ENCODE results near the gene ZACN.
"Not testable (repeated sequence)": the region's sequence is repeated elsewhere in the genome, so short reads cannot be mapped to it uniquely, and the experiment has no call there.

Gene ZACN

DNA sequence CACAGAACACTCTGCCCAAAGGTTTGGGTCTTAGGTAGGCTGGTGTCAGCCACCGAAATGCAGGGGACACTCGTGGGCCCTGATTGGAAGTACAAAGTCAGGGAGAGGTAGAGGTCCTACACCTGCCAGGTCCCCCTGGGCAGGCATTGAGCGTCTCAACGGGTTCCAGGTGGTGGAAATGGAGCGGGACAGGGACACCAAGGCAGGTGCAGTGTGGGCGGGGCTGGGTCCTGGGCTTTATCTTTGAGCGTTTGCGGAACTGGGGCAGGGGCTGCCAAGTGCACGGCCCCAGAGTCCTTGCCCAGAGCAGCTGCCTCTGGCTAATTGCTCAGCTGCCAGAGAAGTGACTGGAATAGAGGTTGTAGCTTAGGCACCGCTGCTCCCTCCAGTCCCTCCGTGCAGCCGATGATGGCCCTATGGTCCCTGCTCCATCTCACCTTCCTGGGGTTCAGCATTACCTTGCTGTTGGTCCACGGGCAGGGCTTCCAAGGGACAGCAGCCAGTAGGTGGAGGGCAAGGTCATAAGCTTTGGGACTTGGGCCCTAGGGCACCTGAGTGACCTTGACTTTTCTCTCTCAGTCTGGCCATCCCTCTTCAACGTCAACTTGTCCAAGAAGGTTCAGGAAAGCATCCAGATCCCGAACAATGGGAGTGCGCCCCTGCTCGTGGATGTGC is at the start of gene ZACN:
ZACN (plus strand) TSS at position 323 of the 675 bp plus-strand sequence; CDS start at position 406, 83 bp downstream.
- no peak for DNase-seq

DNA sequence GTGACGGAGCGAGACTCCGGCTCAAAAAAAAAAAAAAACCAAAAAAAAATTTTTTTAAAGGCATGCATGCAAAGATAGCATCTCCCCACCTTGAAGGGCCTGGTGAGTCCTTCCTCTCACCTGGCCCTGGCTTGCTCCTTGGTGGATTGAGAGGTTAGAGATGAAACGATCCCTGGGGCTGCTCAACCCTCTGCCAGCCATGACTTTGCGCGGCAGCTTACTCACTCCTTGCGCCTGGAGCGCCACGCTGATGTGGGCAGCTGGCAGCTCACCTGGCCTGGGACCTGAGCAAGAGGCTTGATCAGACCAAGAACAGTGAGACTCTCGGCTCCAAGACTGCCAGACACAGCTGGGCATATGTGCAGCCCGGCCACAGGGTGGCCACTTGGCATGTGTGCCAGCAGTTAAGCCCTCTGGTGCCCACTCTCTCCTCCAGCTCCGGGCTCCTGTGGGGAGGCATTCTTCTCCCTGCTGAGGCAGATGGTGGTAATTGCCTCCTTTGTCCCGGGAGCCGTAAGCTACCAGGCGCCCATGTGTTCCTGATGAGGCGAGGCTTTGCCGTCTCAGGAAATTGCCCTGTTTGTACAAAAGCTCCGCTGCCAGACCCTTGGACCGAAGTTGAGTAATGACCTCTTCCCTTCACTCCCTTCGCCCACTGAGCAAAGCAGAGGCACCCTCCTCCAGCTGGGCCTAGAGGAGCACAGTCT is 46.8 kb upstream of the ZACN start:
- no peak for DNase-seq

DNA sequence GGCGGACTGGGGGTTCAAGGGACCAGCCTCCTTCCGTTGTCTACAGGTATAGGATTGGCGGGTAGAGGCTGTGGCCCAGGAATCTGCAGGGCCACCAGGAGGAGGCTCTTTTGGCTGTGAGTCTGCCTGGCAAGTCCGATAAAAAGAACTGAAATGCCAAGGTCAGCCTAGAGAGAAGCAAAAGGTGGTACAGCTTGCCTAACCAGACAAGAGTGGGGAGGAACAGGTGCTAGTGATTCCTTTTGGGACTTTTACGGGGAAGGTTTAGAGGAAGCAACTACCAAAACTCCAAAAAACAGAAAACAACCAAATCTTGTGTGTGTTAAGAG is 46.2 kb upstream of the ZACN start:
- DNase-seq = no peak

DNA sequence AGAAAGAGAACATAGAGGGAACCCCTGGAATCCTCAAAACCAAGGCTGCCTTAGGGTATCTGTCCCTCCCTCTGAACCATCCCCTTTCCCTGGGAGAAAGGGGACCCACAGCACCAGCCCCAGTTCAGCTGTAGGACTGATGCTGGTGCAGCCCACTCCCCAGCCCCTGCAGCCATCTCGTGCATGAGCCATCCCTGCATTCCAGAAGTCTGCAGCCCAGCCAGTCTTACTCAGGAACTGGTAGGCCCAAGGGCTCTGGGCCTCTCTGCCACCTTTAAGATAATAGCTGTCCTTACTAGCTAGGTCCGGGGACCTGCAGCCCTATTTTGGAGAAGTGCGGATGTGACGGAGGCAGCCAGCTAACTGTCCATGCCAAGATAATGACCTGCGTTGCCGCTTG is 45.8 kb upstream of the ZACN start:
- no peak for DNase-seq

DNA sequence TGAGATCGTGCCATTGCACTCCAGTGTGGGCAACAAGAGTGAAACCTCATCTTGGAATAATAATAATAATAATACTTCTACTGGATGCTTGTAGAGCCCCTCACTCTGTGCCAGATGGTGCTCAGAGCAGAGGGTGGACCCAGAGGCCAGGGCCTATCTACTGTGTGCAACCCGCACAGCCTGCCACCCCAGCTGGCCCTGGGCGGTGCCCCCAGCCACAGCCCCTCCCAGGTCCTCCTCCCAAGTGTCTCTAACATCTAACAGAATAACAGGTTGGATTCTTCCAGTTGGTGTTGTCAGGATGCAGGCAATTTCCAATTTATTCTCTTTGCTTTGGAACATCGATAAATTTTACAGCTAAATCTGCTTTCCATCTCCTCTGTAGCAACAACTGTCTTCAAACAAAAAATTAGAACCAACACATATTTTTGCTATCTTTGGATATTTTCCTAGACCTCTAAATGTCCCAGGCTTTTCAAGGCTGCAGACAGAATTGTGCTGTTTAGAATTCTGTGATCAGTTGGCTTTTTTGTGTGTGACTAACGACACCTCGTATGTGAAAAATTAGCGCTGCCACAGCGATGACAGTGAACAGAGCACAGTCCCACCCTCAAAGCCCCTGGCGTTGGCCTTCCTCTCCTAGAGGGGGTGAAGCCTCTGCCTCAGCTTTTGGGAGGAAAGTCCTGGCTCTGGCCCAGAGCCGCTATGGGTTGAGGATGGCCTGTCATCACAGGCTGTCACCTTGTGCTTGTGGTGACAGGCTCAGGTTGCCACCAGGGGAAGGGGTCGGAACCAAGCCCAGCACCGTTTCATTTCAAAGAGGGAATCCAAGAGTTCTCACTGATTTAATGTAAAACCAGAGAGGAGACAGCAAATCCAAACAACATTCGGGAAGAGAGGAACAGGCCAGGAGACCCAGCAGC is 44.3 kb upstream of the ZACN start:
- DNase-seq = no peak

DNA sequence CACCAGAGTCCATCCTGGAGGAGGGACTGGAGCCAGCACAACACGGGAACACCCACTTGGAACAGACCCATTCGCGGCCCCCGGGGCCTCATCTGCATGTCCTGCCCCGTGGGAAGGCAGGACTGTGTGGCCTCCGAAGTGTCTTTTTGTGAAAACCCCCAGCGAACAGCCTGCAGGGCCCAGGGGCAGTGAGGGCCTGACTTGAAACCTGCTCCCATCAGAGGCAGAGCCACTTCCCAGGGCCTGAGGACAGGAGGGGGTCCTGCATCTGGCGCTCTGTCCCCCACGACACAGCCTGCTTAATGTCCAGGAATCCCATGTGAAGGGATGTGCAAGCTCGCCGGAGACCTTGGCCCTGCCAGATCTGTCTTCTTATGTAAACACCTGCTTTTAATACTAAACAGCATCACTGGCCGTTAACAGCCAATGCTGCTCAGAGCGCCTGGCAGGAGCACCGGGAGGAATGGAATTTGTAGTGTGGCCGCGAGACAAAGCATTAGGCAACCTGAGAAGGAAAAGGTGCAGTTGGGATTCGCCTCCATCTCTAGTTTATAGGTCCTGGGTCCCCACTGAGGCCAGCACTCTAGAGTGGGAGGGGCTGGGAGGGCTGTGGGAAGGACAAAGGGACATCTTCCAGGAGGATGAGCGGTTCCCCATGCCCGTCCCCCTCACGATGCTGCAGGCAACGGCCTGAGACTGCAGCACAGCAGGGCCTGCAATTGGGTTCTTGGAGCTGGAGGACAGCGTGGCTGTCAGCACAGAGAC is 42.3 kb upstream of the ZACN start:
- DNase-seq = no peak

DNA sequence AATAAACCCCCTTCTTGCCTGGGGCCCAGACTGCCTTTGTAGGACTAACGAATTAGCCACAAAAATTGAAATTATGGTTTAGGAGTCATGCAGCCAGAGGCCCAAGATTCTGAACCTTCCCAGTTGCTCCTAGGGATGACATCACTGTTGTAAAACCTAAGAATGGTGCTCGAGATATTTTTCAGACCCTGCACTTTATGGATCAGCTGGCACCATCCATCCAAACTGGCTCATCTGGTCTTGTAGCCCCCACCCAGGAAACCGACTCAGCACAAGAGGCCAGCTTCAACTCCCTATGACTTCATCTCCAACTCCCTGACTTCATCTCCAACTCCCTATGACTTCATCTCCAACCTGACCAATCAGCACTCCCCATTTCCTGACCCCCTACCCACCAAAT is 40.9 kb upstream of the ZACN start:
- no peak for DNase-seq

DNA sequence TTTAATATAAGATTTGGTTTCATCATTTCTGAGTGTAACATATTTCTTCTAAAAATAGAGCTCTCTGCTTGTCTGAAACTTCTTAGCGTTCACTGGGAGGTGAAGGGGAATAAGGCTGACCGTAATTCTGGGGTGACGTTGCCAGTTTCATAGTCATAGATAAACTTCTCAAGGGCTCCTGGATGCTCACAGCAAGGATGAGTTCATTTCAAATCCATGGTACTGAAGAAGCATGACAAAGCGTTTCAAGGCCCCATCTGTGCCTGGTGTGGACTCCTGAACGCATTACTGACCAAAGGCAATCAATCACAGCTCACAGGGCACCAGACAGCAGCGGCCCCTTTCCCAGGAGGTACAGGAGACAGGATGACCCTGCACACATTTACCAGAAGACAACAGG is 39.9 kb upstream of the ZACN start:
- no peak for DNase-seq

DNA sequence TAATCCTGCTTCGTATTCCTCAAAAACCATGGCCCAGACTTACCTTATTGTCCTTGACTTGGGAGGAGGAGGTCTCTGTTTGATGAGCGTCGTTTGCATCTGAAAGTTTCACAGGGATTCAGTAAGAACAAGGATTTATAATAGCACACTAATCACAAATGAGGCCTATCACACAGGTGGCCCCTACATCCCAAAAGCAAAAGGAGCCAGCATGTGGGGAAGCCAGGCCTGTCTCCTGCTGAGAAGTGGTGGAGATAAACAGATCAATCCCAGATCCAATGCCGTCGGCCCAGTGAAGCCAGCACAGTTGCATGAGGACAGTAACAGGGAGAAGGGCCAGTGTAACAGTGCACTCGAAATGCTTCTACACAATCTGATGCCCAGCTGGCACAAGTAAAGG is 38.6 kb upstream of the ZACN start:
- DNase-seq = no peak

DNA sequence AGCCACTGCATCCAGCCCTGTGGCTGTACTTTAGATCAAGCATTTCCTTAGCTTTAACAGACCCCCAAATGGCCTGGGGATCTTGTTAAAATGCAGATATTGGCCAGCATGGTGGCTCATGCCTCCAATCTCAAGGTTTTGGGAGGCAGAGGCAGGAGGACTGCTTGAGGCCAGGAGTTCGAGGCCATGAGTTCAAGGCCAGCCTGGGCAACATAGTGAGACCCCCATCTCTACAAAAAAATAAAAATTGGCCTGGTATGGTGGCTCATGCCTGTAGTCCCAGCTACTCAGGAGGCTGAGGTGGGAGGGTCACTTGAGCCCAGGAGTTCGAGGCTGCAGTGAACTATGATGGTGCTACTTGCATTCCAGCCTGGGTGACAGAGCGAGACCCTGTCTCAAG is 36.1 kb upstream of the ZACN start:
- not testable (repeated sequence) for DNase-seq

DNA sequence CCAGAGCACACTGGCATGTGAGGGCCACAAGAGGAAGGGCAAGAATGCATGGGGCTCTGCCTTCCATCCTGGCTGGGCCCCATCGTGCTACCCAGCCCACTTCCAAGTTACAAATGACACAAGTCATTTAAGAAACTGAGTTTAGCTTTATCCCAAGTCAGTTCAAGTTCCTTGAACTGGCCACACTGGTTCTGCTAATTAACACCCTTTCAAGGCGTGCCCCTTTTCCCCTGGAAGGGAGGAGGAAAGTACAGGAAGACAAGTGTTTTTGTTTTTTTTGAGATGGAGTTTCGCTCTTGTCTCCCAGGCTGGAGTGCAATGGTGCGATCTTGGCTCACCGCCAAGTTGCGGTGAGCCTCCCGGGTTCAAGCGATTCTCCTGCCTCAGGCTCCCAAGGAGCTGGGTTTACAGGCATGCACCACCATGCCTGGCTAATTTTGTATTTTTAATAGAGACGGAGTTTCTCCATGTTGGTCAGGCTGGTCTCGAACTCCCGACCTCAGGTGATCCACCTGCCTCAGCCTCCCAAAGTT is 34.4 kb upstream of the ZACN start:
- not testable (repeated sequence) for DNase-seq

DNA sequence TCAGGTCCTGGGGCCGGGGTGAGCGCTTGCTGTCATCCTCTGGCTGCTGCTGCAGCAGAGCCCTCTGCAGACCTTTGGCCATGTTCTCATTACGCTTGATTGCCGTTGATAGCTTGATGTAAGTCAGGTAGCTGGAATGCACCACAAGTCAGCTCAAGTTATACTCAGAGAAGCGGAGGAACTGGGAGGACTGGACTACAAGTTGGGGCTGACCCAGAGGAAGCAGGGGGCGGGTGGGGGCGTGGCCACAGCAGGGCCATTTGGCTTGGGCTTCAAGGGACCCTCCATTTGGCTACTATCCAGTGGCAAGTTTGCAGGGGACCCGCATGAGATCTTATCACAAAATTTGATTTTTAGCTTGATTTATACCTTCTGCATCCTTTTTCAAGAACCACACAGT is 32.9 kb upstream of the ZACN start:
- no peak for DNase-seq

DNA sequence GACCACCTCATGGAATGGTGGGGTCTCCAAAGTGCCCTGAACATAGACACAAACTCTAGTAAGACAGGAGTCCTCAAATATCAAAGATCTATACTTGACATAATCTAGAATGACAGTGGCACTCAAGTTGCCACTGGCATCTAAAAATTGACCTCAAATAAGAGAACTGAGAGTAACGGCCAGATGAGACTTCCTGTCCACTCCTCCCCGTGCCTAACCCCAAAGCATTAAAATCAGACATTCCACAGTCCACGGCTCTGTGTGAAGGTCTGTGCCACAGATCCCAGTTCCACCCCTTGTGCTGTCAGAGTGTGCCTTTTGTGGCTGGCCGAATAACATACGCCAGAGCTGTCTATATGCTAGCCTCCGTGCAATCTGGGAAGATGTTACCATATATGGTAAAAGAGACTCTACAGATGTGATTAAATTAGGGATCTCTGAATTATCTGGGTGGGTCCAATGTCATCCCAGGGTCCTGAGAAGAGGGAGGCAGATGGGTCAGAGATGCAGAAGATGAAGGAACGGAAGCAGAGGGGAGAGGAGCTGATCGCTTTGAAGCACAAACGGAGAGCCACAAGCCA is 30.9 kb upstream of the ZACN start:
- no peak for DNase-seq

DNA sequence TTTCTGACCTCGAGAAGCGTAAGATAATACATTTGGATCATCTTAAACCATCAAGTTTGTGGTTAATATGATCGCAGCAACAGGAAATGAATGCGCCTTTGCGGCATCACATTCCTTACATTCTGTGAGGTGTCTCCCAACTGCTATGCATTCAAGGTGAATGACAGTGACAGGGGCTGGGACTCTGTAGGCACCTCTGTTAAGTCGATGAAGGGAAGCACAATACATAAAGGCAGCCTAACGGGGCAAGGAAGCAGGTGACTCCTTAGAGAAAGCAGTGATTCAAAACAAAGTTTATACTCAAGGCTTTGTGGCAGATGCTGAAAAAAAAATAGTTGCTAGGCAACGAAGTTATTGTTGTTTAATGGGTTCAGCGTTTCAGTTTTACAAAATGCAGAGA is 30.3 kb upstream of the ZACN start:
- no peak for DNase-seq

DNA sequence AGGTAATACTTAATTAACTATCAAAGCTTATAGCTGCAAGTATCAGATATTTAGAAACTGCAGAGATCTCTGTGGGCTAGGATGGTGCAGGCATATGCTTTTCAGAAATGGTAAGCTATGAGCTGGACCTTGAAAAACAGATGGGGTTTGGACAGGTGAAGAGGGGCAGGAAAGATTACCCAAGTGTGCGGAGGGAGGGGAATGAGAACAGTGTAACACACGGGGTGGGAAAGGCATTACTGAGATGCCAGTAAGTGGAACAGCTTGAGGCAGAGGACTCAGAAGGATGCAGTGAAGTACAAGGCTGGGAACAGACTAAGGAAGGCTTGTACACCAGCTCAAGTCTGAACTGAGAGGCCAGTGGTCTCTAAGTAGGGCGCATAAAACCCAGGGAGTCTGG is 29.7 kb upstream of the ZACN start:
- no peak for DNase-seq

DNA sequence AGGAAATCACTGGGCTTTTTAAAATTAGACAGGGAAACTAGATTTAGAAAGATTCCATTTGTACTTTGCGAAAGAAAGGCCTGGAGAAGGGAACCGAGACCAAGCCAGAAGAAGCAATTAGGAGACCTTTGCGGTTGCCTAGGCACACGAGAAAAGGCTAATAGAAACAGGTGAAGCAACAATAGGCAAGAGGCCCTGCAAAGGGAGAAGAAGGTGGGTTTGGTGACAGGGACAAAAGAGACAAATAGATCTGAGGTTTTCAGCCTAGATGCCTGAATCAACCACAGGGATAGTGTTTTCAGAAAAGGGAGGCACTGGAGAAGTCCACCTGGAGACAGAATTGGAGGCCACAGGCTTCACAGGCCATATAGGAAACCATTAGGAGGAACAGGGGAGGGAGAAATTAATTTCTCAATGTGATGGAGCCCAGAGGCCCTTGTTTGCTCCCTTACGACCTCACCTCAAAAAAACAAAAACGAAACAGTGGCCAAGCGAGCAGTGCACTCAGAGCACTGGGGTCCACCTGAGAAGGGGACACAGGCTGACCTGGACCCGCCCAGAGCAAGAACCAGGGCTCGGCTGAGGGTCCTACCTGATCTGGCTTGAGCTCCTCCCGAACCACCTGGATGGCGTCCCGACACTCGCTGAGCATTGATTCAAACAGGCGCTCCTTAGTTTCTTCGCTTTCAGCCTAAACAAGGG is 29.0 kb upstream of the ZACN start:
- no peak for DNase-seq

DNA sequence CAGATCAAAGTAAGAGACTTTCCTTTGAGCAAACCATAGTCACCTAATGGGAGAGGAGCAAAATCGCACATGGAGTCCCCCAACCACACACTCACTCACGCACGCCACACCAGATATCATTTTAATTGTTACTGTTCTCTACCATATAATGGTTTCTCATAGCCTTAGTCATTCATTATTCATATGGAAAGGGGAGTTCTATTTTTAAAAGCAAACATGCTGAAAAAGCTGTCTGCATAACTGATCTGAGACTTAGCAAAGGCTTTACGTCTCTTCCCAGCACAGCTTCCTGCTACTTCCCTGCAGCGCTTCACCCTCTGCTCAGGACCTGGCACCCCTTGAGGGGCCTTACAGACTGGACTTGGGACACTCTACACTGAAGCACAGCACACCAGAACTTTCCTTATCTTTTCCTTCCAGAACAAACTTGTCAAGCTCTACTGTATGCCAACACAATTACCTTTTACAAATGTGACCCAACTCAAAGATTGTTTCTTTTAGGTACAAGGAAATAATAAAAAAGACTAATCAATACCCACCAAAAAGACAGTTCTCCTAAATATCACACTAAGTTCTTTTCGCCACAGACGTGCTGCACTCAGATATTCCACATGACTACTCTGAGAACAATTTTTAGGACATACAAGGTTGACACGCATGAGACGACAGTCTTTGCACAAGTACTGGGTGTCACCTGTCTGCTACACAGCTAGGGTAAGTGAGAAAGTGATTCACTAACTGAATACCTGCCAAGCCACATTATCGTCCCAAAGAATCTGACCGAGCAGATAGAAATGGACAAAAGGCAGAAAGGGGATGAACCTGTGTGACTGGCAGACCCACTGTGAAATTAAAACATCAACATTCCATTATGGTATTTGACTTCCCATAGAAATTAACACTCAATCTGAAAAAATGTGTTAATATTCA is 28.2 kb upstream of the ZACN start:
- no peak for DNase-seq

DNA sequence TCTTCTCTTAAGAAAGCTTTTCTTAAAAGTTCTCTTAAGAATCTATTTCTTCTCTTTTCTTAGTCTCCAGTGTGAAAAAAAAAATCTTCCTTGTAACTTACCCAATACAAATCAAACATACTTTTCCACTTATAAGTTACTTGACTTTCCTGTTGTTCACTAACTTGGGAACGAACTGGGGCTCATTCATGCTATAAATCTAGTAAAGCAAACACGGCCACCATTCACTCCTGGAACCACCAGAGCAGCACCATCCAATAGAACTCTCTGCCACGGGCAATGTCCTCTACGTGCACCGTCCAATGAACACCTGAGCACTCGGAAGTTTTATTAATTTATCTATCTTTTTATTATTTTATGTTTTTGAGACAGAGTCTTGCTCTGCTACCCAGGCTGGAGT is 27.4 kb upstream of the ZACN start:
- DNase-seq = no peak

DNA sequence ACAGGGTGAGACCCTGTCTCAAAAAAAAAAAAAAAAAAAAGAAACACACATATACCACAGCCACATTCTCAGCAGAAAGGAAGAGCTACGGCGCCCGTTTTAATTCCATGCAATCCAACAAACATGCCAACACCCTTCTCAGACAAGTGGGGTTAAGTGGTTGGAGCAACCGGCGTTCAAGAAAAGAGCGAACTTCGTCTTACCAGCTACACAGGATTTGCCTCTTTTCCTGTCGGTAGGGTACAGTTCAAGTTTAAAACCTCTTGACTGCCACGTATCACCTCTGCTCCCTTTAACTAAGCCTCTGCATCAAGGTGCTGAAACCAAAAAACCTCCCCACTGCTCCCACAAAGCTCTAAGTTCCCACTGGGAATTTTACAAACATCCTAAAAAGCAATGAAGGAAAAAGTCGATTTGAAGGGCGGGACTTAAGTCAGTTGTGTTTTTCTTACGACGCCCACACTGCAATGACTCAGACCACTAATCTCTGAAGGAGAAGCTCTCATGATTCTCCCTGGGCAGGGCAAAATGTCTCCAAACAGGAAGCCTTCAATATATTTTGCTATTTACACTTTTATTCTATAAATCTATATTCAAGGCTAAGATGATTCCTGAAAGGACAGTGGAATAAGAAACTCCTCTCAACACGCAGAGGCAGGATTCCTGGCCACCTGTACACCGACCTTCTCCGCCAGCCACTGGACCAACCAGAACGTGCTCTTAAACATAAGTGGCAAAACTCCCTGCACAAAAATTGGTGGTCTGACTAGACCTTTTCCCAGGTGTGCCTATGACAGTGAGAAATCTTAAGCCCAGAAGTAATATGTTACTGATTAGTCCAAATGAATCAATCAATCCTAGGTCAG is 25.5 kb upstream of the ZACN start:
- no peak for DNase-seq

DNA sequence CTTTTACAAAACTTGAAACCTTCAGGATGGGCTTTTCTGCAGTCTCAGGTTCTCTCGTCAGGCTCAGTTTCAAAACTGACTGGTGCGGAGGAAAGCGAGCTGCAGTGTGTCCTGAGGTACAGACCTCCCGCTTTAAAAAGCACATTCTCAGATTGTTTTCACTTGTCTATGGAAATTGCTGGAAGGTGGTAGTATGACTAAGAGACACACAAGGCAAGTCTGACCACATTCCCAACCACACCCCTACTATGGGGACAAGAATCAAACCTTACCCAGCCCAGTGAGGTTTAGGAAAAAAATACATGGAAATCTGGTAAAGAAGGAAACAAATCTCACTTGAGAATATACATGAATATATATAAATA is 24.9 kb upstream of the ZACN start:
- DNase-seq = no peak

Data from activated naive CD4-positive, alpha-beta T cell (primary cell).